OCI-LY1 (cell line): ENCODE results near the gene DDX1.

Source experiments
- EZH2 ChIP-seq: fragments of 200-600 bp; sonication (generic), shearing (Covaris generic); IDR thresholded peaks from 2 replicates; pipeline ENCODE4 v1.8.0; 2017; ENCODE audit warnings: borderline replicate concordance, mixed run types, mild to moderate bottlenecking, antibody characterized with exemption, low read length, moderate library complexity, mixed read lengths
- TF ChIP-seq, protein P1 (sequence below): fragments of 200-600 bp; sonication (generic), shearing (Covaris generic); IDR thresholded peaks from 2 replicates; pipeline ENCODE4 v1.5.1; 2017; ENCODE audit warnings: mild to moderate bottlenecking, antibody characterized with exemption, low read length, moderate library complexity, mixed read lengths

DNA sequence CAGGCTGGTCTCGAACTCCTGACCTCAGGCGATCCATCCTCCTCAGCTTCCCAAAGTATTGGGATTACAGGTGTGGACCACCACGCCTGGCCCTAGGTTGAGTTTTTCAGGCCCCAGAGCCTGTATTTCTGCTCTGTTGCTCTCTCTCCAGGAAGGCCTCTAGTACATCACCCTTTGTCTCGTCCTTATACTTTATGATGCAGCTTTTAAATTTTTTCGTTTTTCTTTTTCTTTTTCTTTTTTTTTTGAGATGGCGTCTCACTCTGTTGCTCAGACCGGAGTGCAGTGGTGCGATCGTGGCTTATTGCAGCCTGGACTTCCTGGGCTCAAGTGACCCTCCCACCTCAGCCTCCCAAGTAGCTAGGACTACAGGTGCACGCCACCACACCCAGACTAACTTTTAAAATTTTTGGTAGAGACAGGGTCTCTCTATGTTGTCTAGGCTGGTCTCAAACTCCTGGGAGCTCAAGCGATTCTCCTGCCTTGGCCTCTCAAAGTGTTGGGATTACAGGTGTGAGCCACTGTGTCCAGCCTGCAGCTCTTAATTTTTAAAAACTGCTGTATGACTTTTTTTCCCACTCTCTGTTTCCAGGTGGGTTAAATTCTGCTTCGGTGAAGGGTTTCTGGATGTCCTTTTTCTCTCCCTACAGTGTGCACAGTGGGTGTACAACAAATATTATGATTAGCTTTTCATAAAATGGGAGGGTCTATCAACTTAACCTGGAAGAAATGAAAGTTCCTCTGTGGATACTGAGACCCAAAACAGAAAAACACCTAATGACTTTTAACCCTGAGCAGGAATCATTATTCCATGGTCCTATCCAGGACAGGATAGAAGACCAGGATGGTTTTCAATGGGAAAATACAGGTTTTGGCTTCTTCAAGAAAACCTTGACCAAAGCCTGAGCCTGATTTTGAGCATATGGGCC, 47.9 kb downstream of the DDX1 start:
- TF ChIP-seq EZH2: no peak
- TF ChIP-seq, protein P1, sequence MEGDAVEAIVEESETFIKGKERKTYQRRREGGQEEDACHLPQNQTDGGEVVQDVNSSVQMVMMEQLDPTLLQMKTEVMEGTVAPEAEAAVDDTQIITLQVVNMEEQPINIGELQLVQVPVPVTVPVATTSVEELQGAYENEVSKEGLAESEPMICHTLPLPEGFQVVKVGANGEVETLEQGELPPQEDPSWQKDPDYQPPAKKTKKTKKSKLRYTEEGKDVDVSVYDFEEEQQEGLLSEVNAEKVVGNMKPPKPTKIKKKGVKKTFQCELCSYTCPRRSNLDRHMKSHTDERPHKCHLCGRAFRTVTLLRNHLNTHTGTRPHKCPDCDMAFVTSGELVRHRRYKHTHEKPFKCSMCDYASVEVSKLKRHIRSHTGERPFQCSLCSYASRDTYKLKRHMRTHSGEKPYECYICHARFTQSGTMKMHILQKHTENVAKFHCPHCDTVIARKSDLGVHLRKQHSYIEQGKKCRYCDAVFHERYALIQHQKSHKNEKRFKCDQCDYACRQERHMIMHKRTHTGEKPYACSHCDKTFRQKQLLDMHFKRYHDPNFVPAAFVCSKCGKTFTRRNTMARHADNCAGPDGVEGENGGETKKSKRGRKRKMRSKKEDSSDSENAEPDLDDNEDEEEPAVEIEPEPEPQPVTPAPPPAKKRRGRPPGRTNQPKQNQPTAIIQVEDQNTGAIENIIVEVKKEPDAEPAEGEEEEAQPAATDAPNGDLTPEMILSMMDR: no peak
